Islet of Langerhans (tissue), 1 donor: ENCODE data around the gene CTAG2.
"Not testable (repeated sequence)": the region's sequence is repeated elsewhere in the genome, so short reads cannot be mapped to it uniquely, and the experiment has no call there.

Experiments
- FAIRE-seq: peaks from one replicate; lab custom pipeline; 2011; peaks lifted over from hg19 to GRCh38; lab: Jason Lieb, UNC

CTAG2 gene

GRCh38 chrX:154653413-154653812 lies at the start of gene CTAG2:
Gene CTAG2, minus strand, starts transcription at chrX:154653579. Its CDS starts 64 bp downstream, at chrX:154653515.
- not testable (repeated sequence) for FAIRE-seq

- FAIRE-seq: no peak
Observed at GRCh38 chrX:154698630-154699248, 45.4 kb upstream of the CTAG2 start.

- no peak for FAIRE-seq
Observed at GRCh38 chrX:154696676-154697045, 43.3 kb upstream of the CTAG2 start.

- FAIRE-seq: no peak
Observed at GRCh38 chrX:154695911-154696675, 42.7 kb upstream of the CTAG2 start.

- FAIRE-seq: no peak
Observed at GRCh38 chrX:154693394-154693793, 40.0 kb upstream of the CTAG2 start.

- FAIRE-seq: not testable (repeated sequence)
Observed at GRCh38 chrX:154690438-154690837, 37.1 kb upstream of the CTAG2 start.

- not testable (repeated sequence) for FAIRE-seq
Observed at GRCh38 chrX:154672084-154672483, 18.7 kb upstream of the CTAG2 start.

- not testable (repeated sequence) for FAIRE-seq
Observed at GRCh38 chrX:154670848-154671247, 17.5 kb upstream of the CTAG2 start.

GRCh38 chrX:154661899-154662298 lies 8.5 kb upstream of the CTAG2 start:
- no peak for FAIRE-seq

- FAIRE-seq: no peak
Observed at GRCh38 chrX:154661170-154661569, 7.8 kb upstream of the CTAG2 start.

- FAIRE-seq: no peak
Observed at GRCh38 chrX:154660541-154660940, 7.2 kb upstream of the CTAG2 start.

- FAIRE-seq: no peak
Observed at GRCh38 chrX:154658957-154659356, 5.6 kb upstream of the CTAG2 start.

- no peak for FAIRE-seq
Observed at GRCh38 chrX:154658187-154658586, 4.8 kb upstream of the CTAG2 start.

GRCh38 chrX:154657226-154657805 lies 3.9 kb upstream of the CTAG2 start:
- FAIRE-seq: no peak

GRCh38 chrX:154655786-154656185 lies 2.4 kb upstream of the CTAG2 start:
- FAIRE-seq: no peak

GRCh38 chrX:154655346-154655745 lies 2.0 kb upstream of the CTAG2 start:
- no peak for FAIRE-seq

GRCh38 chrX:154654925-154655324 lies 1.5 kb upstream of the CTAG2 start:
- FAIRE-seq: no peak

- FAIRE-seq: no peak
Observed at GRCh38 chrX:154654372-154654771, 993 bp upstream of the CTAG2 start.

- FAIRE-seq: no peak
Observed at GRCh38 chrX:154653048-154653401, 354 bp downstream of the CTAG2 start.

GRCh38 chrX:154652311-154653047 lies 900 bp downstream of the CTAG2 start:
- FAIRE-seq: no peak

- FAIRE-seq: no peak
Observed at GRCh38 chrX:154650221-154650510, 3.2 kb downstream of the CTAG2 start.

GRCh38 chrX:154649503-154650220 lies 3.7 kb downstream of the CTAG2 start:
- no peak for FAIRE-seq

- FAIRE-seq: no peak
Observed at GRCh38 chrX:154648931-154649330, 4.4 kb downstream of the CTAG2 start.
